ENCODE measurements around the gene PSMB11. TPM values are rescaled to one million over a fixed set of nuclear protein-coding genes. Genes with fewer than 3 reads are reported as not detected.

The PSMB11 gene
- total RNA-seq, 2 donors from 2014 or later: not detected

DNA sequence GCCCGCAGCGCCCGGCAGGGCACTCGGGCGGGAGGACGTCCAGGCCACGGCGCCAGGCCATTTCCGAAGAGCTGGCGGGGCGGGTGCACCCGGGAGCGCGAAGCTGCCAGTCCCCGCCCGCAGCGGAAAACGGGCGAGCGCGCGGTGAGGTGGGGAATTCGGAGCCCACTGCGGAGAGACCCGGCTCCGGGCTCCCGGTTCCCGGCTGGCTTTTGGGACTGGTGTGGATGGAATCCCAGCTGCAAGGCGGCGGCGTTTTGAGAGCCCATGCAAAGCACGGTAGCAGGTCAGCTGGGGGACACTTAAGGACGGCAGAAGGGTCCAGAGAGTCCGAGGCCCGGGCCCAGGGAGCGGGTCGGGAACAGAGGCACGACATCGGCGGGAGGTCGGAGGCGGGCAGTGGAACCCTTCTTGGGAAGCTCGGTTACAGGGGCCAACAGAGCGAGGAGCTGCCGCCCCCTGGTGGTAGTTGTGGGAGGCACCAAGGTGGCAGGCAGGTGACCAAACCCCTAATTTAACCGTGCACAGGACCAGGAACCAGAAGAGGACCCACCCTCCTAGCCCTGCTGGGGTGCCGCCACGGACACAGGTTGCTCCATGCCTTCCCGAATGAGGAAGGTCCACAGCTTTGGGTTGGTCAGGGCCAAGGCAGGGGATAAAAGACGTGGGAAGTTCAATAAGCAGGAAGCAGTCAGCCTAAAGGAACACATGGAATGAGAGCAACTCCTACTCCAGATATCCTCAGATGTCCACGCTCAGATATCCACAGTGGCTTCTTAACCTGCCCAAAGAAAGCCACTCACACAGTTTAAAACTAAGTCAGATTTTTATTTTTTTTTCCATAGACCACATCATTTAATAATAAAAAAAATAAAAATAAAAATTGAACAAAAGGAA lies 16.0 kb downstream of the PSMB11 start:
- WGBS, 2 donors: 1 to 4% methylated on average over 6 to 51 of the region's 51 CpGs
- DNase-seq: peak; percentile 87 to 91 (median 88)
- Histone ChIP-seq H3K27me3 (no peaks in the 10 kb centered on the region), H3K4me3 (peak overlapping the region; percentile 40 to 63), H3K9me3 (no peaks in the 10 kb centered on the region), H3K27ac (peak overlapping the region; percentile 56 to 73 (median 68)), H3K4me1 (peaks cover 32% of the 10 kb centered on the region), H3K36me3 (replicated peaks in 1 of 2; ENCODE audit: insufficient read depth in 1 of 2, low read depth in 2 of 2) (peaks cover 11 to 20% of the 10 kb centered on the region in 2 donors)
- TF ChIP-seq, protein P1, sequence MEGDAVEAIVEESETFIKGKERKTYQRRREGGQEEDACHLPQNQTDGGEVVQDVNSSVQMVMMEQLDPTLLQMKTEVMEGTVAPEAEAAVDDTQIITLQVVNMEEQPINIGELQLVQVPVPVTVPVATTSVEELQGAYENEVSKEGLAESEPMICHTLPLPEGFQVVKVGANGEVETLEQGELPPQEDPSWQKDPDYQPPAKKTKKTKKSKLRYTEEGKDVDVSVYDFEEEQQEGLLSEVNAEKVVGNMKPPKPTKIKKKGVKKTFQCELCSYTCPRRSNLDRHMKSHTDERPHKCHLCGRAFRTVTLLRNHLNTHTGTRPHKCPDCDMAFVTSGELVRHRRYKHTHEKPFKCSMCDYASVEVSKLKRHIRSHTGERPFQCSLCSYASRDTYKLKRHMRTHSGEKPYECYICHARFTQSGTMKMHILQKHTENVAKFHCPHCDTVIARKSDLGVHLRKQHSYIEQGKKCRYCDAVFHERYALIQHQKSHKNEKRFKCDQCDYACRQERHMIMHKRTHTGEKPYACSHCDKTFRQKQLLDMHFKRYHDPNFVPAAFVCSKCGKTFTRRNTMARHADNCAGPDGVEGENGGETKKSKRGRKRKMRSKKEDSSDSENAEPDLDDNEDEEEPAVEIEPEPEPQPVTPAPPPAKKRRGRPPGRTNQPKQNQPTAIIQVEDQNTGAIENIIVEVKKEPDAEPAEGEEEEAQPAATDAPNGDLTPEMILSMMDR (IDR thresholded peaks at IDR 0.05): peak; percentile 87 to 97 (median 94)
- peak in 1 of 3 donors; percentile 19 for TF ChIP-seq POLR2A (IDR thresholded peaks at IDR 0.05)
- intact Hi-C loops (cut with DNase I): loop anchor here (5.0 kb wide), 1 partner anchor 71 kb away; no protein-coding TSS in a partner anchor
- ATAC-seq: peak; percentile 82

DNA sequence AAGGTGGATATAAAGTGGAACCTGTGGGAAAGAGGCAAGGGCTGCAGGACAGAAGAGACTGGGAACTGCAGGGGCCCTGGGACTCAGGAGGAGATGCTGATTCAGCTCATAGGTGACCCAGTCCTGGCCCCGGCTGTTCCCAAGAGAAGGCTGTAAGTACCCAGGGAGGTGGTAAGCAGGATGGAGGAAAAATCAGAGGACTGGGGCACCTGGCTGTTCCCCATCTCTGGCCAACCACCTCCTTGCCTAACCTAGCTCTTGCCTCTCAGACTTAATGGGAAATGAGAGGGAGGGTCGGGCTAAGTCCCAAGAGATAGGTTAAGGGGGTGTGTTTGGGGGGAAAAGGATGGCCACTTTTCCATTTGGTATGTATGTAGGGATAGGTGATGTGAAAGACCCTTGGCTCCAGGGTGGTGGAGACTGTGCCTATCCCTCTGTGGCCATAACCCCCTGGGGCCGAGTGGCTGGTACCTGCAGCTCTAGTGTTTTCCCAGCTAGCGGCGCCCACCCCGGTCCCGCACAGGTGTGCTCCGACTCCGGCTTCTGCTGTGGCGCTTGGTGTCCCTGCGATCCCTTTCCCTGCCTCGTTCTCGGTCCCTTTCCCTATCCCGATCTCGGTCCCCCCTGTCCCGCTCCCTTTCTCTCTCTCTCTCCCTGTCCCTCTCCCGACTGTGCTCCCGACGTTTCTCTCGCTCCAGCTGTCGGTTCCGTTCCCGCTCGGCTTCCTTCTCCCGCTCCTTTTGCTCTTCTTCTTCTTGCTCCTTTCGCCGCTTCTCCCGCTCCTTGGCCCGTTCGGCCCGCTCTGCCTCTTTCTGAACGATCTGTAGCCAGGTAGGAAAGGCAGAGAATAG lies 16.9 kb downstream of the PSMB11 start:
- intact Hi-C loops (cut with DNase I): loop anchor here (5.0 kb wide), 1 partner anchor 72 kb away; no protein-coding TSS in a partner anchor

DNA sequence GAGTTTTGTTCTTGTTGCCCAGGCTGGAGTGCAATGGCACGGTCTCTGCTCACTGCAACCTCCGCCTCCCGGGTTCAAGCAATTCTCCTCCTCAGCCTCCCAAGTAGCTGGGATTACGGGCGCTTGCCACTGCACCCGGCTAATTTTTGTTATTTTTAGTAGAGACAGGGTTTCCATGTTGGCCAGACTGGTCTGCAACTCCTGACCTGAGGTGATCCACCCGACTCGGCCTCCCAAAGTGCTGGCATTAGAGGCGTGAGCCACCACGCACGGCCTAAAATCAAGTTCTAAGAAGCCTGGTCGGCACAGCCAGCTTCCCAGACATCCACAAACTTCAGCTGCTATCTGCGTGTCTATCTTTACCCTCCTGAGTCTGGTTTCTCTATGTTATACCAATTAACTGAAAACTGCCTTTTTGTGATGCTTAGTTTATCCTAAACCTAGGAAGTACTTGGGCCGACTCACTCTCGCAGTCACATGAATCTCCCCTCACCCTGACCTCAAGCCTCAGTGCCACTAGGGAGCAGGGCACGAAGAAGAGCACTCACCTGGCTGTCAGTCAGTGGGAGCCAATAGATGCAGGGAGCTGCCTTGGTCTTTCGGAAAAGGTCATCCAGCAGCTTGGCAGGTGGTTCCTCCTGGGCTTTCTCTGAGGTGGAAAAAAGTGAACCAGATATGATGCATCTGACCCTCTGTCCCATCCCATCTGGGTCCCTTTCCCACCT lies 18.7 kb downstream of the PSMB11 start:
- TF ChIP-seq, protein P1 (IDR thresholded peaks at IDR 0.05): no peak
- no peak for TF ChIP-seq POLR2A (IDR thresholded peaks at IDR 0.05)
- H3K4me1 ChIP-seq: peaks cover 30% of the 10 kb centered on the region
- WGBS, 2 donors: 92% methylated on average over 17 of the region's 17 CpGs
- H3K27ac ChIP-seq: peak overlapping the region in 3 of 4 donors; percentile 61 to 76 (median 76)
- no peaks in the 10 kb centered on the region for H3K27me3 ChIP-seq
- intact Hi-C loops (cut with DNase I): no loop called here
- no peaks in the 10 kb centered on the region for H3K9me3 ChIP-seq
- H3K4me3 ChIP-seq: no peak overlapping the region
- H3K36me3 ChIP-seq (replicated peaks in 1 of 2; ENCODE audit: insufficient read depth in 1 of 2, low read depth in 2 of 2): peaks cover 16 to 32% of the 10 kb centered on the region in 2 donors
- ATAC-seq (no peak), DNase-seq (no peak)

More for the DNA sequence above, 16.9 kb downstream of the PSMB11 start:
- H3K27me3 ChIP-seq: no peaks in the 10 kb centered on the region
- WGBS, 2 donors: 87 to 92% methylated on average over 27 to 32 of the region's 32 CpGs
- H3K36me3 ChIP-seq (replicated peaks in 1 of 2; ENCODE audit: insufficient read depth in 1 of 2, low read depth in 2 of 2): peaks cover 11 to 28% of the 10 kb centered on the region in 2 donors
- ATAC-seq: no peak
- peak overlapping the region in 1 of 4 donors; percentile 73 for H3K27ac ChIP-seq
- H3K4me1 ChIP-seq: peaks cover 32% of the 10 kb centered on the region
- no peak for TF ChIP-seq POLR2A (IDR thresholded peaks at IDR 0.05)
- TF ChIP-seq, protein P1 (IDR thresholded peaks at IDR 0.05): no peak
- no peak for DNase-seq
- H3K4me3 ChIP-seq: no peak overlapping the region
- H3K9me3 ChIP-seq: no peaks in the 10 kb centered on the region

DNA sequence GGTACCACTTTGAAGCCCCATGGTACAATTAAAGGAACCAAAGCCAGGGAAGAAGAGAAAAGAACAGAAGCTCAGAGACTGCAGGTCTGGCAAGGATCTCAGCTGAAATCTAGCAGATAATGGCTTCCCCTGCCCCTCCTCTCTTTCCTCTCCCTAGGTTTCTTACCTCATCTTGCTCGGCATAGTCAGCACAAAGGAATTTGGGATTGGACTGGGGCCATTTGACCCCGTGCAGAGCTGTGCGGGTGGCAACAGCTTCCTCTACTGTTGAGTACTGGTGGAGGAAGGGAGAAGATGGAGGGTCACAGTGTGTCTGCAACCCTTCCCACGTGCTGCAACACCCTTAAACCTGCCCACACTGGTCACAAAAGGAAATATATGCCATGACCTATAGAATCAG lies 20.0 kb downstream of the PSMB11 start:
- peak; percentile 75 to 83 (median 78) for DNase-seq
- H3K9me3 ChIP-seq: no peaks in the 10 kb centered on the region
- TF ChIP-seq POLR2A (IDR thresholded peaks at IDR 0.05): no peak
- TF ChIP-seq, protein P1 (IDR thresholded peaks at IDR 0.05): no peak
- no peak overlapping the region for H3K4me3 ChIP-seq
- H3K4me1 ChIP-seq: peaks cover 17% of the 10 kb centered on the region
- no peaks in the 10 kb centered on the region for H3K27me3 ChIP-seq
- peaks cover 17 to 36% of the 10 kb centered on the region in 2 donors for H3K36me3 ChIP-seq (replicated peaks in 1 of 2; ENCODE audit: insufficient read depth in 1 of 2, low read depth in 2 of 2)
- 30 to 51% methylated on average over 4 of the region's 4 CpGs for WGBS, 2 donors
- ATAC-seq: peak; percentile 73
- intact Hi-C loops (cut with DNase I): no loop called here
- peak overlapping the region; percentile 9 to 76 (median 68) for H3K27ac ChIP-seq
